SK-N-MC (cell line): ENCODE measurements around the gene SOAT1.
"Not testable (repeated sequence)": the region's sequence is repeated elsewhere in the genome, so short reads cannot be mapped to it uniquely, and the experiment has no call there.

Source experiments
- DNase-seq: peaks from one replicate; pipeline ENCODE4 v3.0.0-alpha.2; 2011; ENCODE audit warnings: low read depth, low spot score
- H3K27ac ChIP-seq: fragments of 200-600 bp; sonication (generic); 2 replicates; pipeline ENCODE4 v1.5.1; 2016; ENCODE audit warnings: mixed run types
- H3K36me3 ChIP-seq: fragments of 200-600 bp; sonication (generic); 2 replicates; pipeline ENCODE4 v1.6.1; 2017; ENCODE audit warnings: antibody characterized with exemption, low read length, mixed read lengths; ENCODE audit not compliant: insufficient read depth
- H3K4me3 ChIP-seq: fragments of 200-600 bp; sonication (generic); 2 replicates; pipeline ENCODE4 v1.5.1; 2016
- H3K9ac ChIP-seq: fragments of 200-600 bp; sonication (generic); 2 replicates; pipeline ENCODE4 v1.8.0; 2017; ENCODE audit warnings: mixed run types, mixed read lengths; ENCODE audit not compliant: insufficient read length
- H3K9me3 ChIP-seq: fragments of 200-600 bp; sonication (generic); 2 replicates; pipeline ENCODE4 v1.6.1; 2017; ENCODE audit warnings: low read depth, mild to moderate bottlenecking, antibody characterized with exemption, low read length, moderate library complexity, mixed read lengths
- EZH2 ChIP-seq: fragments of 200-600 bp; sonication (generic); IDR thresholded peaks from one replicate; pipeline ENCODE4 v1.6.1; 2017; ENCODE audit warnings: antibody characterized with exemption
- FOXP2 ChIP-seq: optimal IDR thresholded peaks from 2 replicates; pipeline ENCODE3; 2011; ENCODE audit warnings: mild to moderate bottlenecking, moderate library complexity; ENCODE audit not compliant: insufficient read depth; ENCODE audit errors: extremely low read length, control extremely low read depth
- POLR2AphosphoS5 ChIP-seq: IDR thresholded peaks from 2 replicates; pipeline ENCODE4 v1.6.1; 2012; ENCODE audit warnings: mild to moderate bottlenecking, low read depth, low read length, borderline replicate concordance

Gene SOAT1

DNA sequence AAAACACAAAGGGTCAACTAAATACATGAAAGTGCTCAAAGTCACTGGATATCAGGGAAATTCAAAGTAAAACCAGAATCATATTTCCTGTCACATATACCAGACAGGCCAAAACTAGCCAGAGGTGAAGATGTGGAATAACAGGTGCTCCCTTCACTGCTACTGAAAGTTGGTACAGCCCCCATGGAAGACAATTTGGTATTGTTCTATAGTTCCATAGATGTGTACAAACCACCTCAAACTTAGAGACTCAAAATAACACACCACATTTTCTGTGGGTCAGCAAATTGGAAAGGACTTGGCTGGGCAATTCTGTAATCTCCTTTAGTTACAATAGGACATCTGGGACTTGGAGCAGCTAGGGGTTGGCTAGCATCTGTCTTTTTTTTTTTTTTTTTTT is 24.5 kb upstream of the SOAT1 start:
- DNase-seq = no peak
- Histone ChIP-seq H3K9ac (no peak overlapping the region), H3K36me3 (no peaks in the 10 kb centered on the region), H3K4me3 (no peak overlapping the region), H3K27ac (no peak overlapping the region), H3K9me3 (no peaks in the 10 kb centered on the region)
- TF ChIP-seq FOXP2 = no peak
- no peak for TF ChIP-seq POLR2AphosphoS5
- no peak for TF ChIP-seq EZH2

DNA sequence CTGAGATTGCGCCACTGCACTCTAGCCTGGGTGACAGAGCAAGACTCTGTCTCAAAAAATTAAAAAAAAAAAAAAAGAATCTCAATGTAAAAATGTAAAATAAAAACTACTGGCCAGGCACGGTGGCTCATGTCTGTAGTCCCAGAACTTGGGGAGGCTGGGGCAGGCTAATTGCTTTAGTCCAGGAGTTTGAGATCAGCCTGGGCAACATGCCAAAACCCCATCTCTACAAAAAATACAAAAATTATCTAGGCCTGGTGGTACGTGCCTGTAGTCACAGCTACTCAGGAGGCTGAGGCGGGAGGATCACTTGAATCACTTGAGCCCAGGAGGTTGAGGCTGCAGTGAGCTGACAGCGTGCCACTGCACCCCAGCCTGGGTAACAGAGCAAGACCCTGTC is 19.2 kb upstream of the SOAT1 start:
- not testable (repeated sequence) for DNase-seq

DNA sequence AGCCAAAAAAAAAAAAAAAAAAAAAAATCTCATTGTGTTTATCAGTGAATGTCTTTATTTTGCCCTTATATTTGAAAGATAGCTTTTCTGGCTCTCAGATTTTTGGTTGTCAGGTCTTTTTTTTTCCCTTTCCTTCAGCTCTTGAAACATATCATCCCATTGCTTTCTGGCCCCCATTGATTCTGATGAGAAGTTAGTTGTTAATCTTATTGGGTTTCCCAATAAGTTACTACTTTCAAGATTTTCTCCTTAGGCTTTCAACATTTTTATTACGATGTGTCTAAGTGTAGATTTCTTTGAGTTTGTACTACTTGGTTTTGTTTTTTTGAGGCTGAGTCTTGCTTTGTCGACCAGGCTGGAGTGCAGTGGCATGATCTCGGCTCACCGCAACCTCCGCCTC is 14.7 kb upstream of the SOAT1 start:
- Histone ChIP-seq H3K9me3 (no peaks in the 10 kb centered on the region), H3K9ac (no peak overlapping the region), H3K36me3 (no peaks in the 10 kb centered on the region), H3K27ac (no peak overlapping the region), H3K4me3 (no peak overlapping the region)
- TF ChIP-seq FOXP2 (no peak), POLR2AphosphoS5 (no peak), EZH2 (no peak)
- DNase-seq = no peak

More for the DNA sequence above, 19.2 kb upstream of the SOAT1 start:
- H3K9ac ChIP-seq, H3K4me3 ChIP-seq, H3K36me3 ChIP-seq, H3K9me3 ChIP-seq, H3K27ac ChIP-seq: not testable (repeated sequence)

DNA sequence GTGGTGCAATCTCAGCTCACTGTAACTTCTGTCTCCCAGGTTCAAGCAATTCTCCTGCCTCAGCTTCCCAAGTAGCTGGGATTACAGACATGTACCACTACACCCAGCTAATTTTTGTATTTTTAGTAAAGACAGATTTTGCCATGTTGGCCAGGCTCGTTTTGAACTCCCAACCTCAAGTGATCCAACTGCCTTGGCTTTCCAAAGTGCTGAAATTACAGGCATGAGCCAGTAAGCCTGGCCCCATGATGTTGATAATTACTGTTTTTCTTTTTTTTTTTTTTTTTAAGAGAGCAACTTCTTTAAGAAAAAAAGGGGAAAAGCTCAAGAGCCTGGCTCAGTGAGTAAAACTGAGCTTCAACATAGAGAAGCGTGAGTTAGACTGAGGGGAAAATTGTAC is 9.6 kb upstream of the SOAT1 start:
- TF ChIP-seq POLR2AphosphoS5 = no peak
- TF ChIP-seq FOXP2 = no peak
- no peak for TF ChIP-seq EZH2
- H3K4me3 ChIP-seq = no peak overlapping the region
- no peak overlapping the region for H3K9ac ChIP-seq
- no peak for DNase-seq
- H3K27ac ChIP-seq = no peak overlapping the region
- H3K36me3 ChIP-seq = no peaks in the 10 kb centered on the region
- H3K9me3 ChIP-seq = no peaks in the 10 kb centered on the region

DNA sequence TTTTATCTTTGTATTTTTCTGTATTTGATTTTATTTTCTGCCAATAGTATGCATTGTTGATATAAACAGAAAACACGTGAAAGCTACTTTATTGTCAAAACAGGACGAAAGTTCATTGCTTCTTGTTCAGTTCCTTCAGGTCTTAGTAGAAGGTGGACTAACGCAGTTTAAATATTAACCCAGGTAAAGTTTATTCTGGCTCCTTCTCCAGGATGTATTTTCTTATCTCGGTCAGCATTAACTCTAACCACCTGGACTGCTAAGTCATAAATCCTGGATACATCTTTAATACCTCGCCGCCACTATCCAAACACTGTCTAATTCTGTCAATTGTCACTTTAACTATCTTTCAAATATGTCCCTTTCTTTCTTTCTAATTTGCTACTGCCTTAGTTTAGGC is 5.7 kb upstream of the SOAT1 start:
- no peak overlapping the region for H3K4me3 ChIP-seq
- no peak overlapping the region for H3K9ac ChIP-seq
- H3K9me3 ChIP-seq = no peaks in the 10 kb centered on the region
- H3K36me3 ChIP-seq = no peaks in the 10 kb centered on the region
- H3K27ac ChIP-seq = no peak overlapping the region
- TF ChIP-seq POLR2AphosphoS5 (no peak), EZH2 (no peak), FOXP2 (no peak)
- no peak for DNase-seq

DNA sequence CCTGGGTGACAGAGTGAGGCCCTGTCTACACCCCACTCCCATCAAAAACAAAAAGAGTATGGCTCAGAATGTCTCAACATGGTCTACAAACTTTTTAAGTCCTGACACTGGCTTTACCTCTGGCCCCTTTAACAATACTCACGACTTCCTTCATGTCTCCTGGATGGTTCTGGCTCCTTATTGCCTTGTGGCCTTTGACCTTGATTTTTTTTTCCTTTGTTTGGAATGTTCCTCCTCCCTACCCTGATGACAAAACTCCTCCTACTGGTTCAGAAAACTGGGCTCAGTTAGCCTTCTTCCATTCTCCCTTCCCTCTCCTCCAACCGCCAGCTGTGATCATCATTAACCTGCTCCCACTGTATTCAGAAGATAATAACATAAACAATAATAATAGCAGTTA is 4.6 kb upstream of the SOAT1 start:
- no peaks in the 10 kb centered on the region for H3K36me3 ChIP-seq
- no peaks in the 10 kb centered on the region for H3K9me3 ChIP-seq
- no peak overlapping the region for H3K4me3 ChIP-seq
- no peak for DNase-seq
- no peak overlapping the region for H3K9ac ChIP-seq
- H3K27ac ChIP-seq = no peak overlapping the region
- TF ChIP-seq POLR2AphosphoS5 = no peak
- TF ChIP-seq EZH2 = no peak
- no peak for TF ChIP-seq FOXP2

DNA sequence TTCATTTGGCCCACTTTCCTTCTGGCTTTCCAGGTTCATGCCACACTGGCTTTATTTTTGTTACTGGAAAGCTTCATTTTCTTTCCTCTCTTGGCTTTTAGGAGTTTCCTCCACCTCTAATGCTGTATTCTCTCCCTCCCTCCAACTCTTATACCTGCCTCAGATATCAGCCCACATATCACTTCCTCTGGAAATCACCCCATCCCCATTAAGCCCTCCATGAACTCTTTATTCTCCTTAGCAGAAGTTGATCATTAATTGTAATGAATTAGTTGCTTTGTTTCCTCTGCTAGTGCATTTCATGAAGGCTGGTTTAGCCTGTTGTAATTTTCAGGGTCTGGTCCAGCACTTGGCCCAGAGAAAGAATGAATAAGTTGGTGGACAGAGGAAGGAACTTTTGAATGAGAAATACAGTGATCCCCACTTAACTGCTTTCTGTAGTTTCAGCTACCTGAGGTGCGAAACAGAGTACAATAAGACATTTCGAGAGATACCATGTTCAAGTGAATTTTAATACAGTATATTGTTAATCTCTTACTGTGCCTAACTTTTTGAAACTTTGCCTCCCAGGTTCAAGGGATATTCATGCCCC is 1.7 kb downstream of the SOAT1 start:
- Histone ChIP-seq H3K36me3 (no peaks in the 10 kb centered on the region), H3K4me3 (no peak overlapping the region), H3K9me3 (no peaks in the 10 kb centered on the region), H3K9ac (no peak overlapping the region), H3K27ac (no peak overlapping the region)
- TF ChIP-seq EZH2 = no peak
- TF ChIP-seq FOXP2 = no peak
- no peak for TF ChIP-seq POLR2AphosphoS5
- no peak for DNase-seq

DNA sequence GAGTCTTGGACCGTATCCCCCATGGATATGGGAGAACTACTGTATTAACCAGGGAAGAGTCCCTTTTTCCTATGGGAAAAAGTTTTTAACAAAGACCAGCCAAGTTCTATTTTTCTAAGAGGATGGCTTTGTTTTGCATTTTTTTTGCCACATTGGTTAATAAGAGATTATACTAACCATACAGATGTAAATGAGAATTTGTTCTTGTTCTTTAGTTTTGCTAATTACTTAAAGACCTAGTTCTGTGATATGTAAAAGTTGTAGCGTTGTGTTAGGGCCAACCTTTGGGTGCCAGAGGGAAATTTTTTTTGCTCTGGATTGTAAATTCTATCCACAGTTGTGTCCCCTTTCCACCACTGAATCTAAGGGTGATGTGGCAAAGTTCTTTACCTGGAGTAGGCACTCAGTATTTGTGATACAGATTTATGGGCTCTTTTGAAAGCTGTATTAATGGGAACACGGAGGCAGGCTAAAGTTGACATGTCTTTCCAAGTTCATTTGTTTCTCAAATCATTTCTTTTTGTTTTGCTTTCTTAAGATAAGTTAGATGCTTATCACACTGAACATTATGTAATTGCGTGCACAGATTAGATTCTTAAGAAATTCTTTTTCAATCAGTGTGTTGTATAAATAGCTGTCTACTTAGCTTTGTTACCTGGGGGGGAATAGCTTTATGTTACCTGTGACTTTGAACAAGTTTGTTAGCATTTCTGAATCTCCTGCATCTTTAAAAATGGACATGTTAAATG is 2.9 kb downstream of the SOAT1 start:
- no peak for DNase-seq
- H3K9me3 ChIP-seq = no peaks in the 10 kb centered on the region
- no peak overlapping the region for H3K4me3 ChIP-seq
- no peak overlapping the region for H3K27ac ChIP-seq
- TF ChIP-seq POLR2AphosphoS5 (no peak), FOXP2 (no peak), EZH2 (no peak)
- no peak overlapping the region for H3K9ac ChIP-seq
- H3K36me3 ChIP-seq = no peaks in the 10 kb centered on the region

DNA sequence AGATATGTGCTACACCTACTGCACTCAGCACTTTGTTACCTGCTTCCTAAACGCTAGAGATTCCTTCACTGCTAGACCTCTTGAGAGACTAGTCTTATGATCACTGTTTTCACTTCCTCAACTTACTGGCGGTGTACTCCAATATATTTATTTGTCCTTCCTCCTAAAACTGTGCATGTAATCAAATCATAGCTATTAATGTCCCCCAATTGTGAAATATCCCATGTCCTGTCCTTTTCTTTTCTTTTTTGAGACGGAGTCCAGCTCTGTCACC is 3.4 kb downstream of the SOAT1 start:
- DNase-seq = no peak
- Histone ChIP-seq H3K9me3 (no peaks in the 10 kb centered on the region), H3K27ac (no peak overlapping the region), H3K4me3 (no peak overlapping the region), H3K36me3 (no peaks in the 10 kb centered on the region), H3K9ac (no peak overlapping the region)
- TF ChIP-seq POLR2AphosphoS5 (no peak), FOXP2 (no peak), EZH2 (no peak)

DNA sequence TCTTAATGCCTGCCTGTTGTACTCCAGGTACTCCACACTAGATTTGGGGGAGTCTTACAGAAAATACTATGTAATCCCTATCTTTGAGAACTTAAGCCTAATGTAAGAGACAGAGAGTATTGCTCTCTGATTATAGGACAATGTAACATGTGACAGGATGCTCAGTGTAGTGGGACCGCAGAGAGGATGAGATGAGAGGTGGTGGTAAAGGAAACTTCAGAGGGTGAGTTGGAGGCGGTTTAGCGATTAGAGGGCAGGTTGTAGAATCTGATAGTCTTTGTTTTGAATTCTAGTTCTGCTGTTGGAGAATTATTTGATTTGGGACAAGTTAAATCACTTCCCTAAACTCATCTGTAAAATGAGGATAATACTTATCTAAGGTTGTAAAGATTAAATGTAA is 5.4 kb downstream of the SOAT1 start:
- no peak for TF ChIP-seq POLR2AphosphoS5
- no peak for TF ChIP-seq FOXP2
- no peak for TF ChIP-seq EZH2
- Histone ChIP-seq H3K4me3 (no peak overlapping the region), H3K27ac (no peak overlapping the region), H3K9me3 (no peaks in the 10 kb centered on the region), H3K36me3 (peaks cover 8% of the 10 kb centered on the region), H3K9ac (no peak overlapping the region)
- DNase-seq = no peak
